ENCODE data around the gene NOTCH1. TPM values are rescaled to one million over a fixed set of nuclear protein-coding genes. Genes with fewer than 3 reads are reported as not detected.

The NOTCH1 gene
- polyA plus RNA-seq, 6 donors from 2014 or later = 0.05 to 8.0 (median 2.4) TPM

DNA sequence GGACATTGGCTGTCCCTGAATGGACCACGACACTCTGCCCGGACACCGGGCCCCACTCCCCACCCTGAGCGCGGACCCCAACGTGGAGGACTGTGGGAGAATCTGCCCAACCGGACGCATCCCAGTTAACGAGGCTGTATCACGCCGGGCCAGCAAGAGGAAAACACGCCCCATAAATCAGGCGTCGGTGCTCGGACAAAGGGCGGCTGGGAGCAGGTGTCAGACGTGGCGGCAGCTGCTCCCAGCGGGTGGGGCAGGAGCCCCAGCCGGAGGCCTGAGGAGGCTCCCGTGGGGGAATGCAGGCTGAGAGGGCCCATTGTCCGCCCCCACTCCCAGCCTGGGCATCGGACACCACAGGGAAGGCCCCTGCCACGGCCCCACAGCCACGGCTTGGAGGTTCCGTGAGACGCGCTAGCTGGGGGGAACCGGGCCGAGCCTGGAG lies 19.2 kb downstream of the NOTCH1 start:
- H3K36me3 Mint-ChIP-seq = no peaks in the 10 kb centered on the region
- no peak overlapping the region for H3K27ac Mint-ChIP-seq
- no peaks in the 10 kb centered on the region for H3K9me3 Mint-ChIP-seq
- ATAC-seq (ENCODE audit: low read depth in 2 of 2) = no peak
- peaks cover 13 to 23% (median 21%) of the 10 kb centered on the region in 3 donors for H3K4me1 Mint-ChIP-seq
- no peak for DNase-seq
- H3K27me3 Mint-ChIP-seq = no peaks in the 10 kb centered on the region
- H3K4me3 Mint-ChIP-seq = no peak overlapping the region

- no peaks in the 10 kb centered on the region for H3K9me3 Mint-ChIP-seq
- H3K4me3 Mint-ChIP-seq = no peak overlapping the region
- ATAC-seq (ENCODE audit: low read depth in 2 of 2) (no peak), DNase-seq (no peak)
- peaks cover 8 to 19% (median 17%) of the 10 kb centered on the region in 3 donors for H3K4me1 Mint-ChIP-seq
- H3K27me3 Mint-ChIP-seq = no peaks in the 10 kb centered on the region
- H3K27ac Mint-ChIP-seq = peak overlapping the region in 1 of 6 donors; percentile 53
- no peaks in the 10 kb centered on the region for H3K36me3 Mint-ChIP-seq
These were observed 19.9 kb downstream of the NOTCH1 start for GRCh38 chr9:136525841-136526499.

- no peak for DNase-seq
- H3K9me3 Mint-ChIP-seq = no peaks in the 10 kb centered on the region
- H3K4me1 Mint-ChIP-seq = peaks cover 8 to 11% (median 11%) of the 10 kb centered on the region in 3 donors
- H3K36me3 Mint-ChIP-seq = no peaks in the 10 kb centered on the region
- ATAC-seq (ENCODE audit: low read depth in 2 of 2) = no peak
- H3K27ac Mint-ChIP-seq = peak overlapping the region in 1 of 6 donors; percentile 15
- no peak overlapping the region for H3K4me3 Mint-ChIP-seq
- H3K27me3 Mint-ChIP-seq = no peaks in the 10 kb centered on the region
These were observed 20.6 kb downstream of the NOTCH1 start for GRCh38 chr9:136525207-136525606.

GRCh38 chr9:136522314-136523237 lies 23.3 kb downstream of the NOTCH1 start:
- Mint-ChIP-seq H3K27me3 (no peaks in the 10 kb centered on the region), H3K27ac (no peak overlapping the region), H3K9me3 (no peaks in the 10 kb centered on the region), H3K36me3 (no peaks in the 10 kb centered on the region), H3K4me1 (peaks cover 0 to 7% (median under 1%) of the 10 kb centered on the region in 3 donors), H3K4me3 (no peak overlapping the region)
- no peak for ATAC-seq (ENCODE audit: low read depth in 2 of 2)
- DNase-seq = no peak

GRCh38 chr9:136521537-136521936 lies 24.3 kb downstream of the NOTCH1 start:
- Mint-ChIP-seq H3K4me3 (no peak overlapping the region), H3K4me1 (peaks cover 0 to 7% (median 0%) of the 10 kb centered on the region in 3 donors), H3K27me3 (no peaks in the 10 kb centered on the region), H3K27ac (no peak overlapping the region), H3K36me3 (no peaks in the 10 kb centered on the region), H3K9me3 (no peaks in the 10 kb centered on the region)
- DNase-seq (no peak), ATAC-seq (ENCODE audit: low read depth in 2 of 2) (no peak)

DNA sequence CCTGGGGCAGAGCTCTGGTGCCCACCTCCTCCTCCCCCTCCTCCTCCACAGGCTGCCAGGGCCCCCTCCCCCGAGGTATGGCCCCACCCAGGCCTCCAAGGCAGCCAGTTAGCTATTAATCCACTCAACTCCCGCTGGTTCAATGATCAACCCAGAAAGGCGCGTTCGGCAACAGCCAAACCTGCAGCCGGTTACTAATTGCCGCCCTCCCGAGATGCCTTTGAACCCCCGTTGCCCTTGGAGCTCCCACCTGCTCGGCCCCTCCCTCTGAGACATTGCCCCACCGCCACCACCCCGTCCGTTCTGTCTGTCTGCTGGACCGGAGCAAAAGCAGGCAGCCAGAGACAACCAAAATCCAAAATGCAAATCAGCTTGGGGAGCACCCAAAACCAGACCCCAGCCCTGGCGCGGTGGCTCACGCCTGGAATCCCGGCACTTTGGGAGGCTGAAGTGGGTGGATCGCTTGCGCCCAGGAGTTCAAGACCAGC lies 25.8 kb downstream of the NOTCH1 start:
- ATAC-seq (ENCODE audit: low read depth in 2 of 2) = no peak

DNA sequence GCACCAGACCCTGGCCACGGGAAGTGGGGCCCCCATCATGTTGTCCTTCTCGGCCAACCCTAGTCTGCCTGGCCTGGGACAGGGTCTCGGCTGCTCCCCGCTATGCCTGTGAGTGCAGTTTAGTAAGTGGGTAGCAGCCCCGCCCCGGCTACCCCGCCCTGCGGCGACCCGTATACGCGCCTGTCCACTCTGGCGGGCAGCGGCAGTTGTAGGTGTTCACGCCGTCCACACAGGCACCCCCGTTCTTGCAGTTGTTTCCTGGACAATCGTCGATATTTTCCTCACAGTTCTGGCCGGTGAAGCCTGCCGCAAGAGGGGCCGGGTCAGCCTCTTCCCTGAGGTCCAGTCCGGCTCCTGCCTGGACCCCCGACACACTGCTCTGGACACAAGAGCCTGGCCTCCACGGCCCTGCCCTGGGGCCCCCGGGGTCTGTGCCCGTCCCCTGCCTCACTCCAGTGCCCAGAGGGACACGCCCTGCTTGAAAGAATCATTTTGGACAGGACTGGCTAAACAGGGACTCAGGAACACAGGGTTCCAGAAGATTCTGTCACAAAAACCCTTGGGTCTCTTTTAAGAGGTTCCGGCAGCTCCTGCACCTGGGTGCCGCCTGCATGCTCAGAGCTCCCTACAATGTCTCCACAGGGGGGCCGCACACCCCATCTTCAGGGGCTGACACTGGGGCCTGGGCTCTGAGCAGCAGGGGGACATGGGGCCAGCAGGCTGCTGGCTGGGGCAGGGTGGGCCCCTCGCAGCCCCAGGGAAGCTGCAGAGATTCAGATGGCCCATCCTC lies 26.4 kb downstream of the NOTCH1 start:
- Mint-ChIP-seq H3K27me3 (no peaks in the 10 kb centered on the region), H3K9me3 (no peaks in the 10 kb centered on the region), H3K36me3 (no peaks in the 10 kb centered on the region), H3K27ac (no peak overlapping the region), H3K4me1 (peaks cover 0 to 7% (median 0%) of the 10 kb centered on the region in 3 donors), H3K4me3 (no peak overlapping the region)
- DNase-seq (no peak), ATAC-seq (ENCODE audit: low read depth in 2 of 2) (no peak)

More for the DNA sequence above, 25.8 kb downstream of the NOTCH1 start:
- H3K4me3 Mint-ChIP-seq = no peak overlapping the region
- H3K4me1 Mint-ChIP-seq = peaks cover 0 to 7% (median 0%) of the 10 kb centered on the region in 3 donors
- H3K27me3 Mint-ChIP-seq = no peaks in the 10 kb centered on the region
- no peak overlapping the region for H3K27ac Mint-ChIP-seq
- DNase-seq = no peak
- H3K36me3 Mint-ChIP-seq = no peaks in the 10 kb centered on the region
- no peaks in the 10 kb centered on the region for H3K9me3 Mint-ChIP-seq

GRCh38 chr9:136518623-136519022 lies 27.2 kb downstream of the NOTCH1 start:
- Mint-ChIP-seq H3K27ac (no peak overlapping the region), H3K36me3 (no peaks in the 10 kb centered on the region)

DNA sequence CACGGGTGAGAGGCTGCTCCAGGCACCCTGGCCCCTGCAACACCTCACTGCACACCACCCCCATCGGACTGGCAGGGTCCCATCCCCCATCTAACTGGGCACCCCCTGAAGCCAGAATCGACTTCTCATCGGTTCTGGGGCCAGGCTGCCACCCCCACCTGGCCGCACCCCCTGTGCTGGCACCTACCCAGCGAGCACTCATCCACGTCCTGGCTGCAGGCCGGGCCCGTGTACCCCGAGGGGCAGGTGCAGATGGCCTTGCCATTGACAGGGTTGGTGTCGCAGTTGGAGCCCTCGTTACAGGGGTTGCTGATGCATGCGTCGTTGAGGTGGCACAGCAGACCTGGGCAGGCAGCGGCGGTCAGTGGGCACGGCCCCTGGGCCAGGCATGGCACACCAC lies 27.9 kb downstream of the NOTCH1 start:
- DNase-seq (no peak), ATAC-seq (ENCODE audit: low read depth in 2 of 2) (no peak)
- Mint-ChIP-seq H3K27ac (no peak overlapping the region), H3K27me3 (no peaks in the 10 kb centered on the region), H3K4me1 (peaks cover 0 to 7% (median 0%) of the 10 kb centered on the region in 3 donors), H3K36me3 (no peaks in the 10 kb centered on the region), H3K9me3 (no peaks in the 10 kb centered on the region), H3K4me3 (no peak overlapping the region)

More at GRCh38 chr9:136518623-136519022, 27.2 kb downstream of the NOTCH1 start:
- Mint-ChIP-seq H3K4me3 (no peak overlapping the region), H3K27me3 (no peaks in the 10 kb centered on the region), H3K4me1 (peaks cover 0 to 7% (median 0%) of the 10 kb centered on the region in 3 donors), H3K9me3 (no peaks in the 10 kb centered on the region)
- ATAC-seq (ENCODE audit: low read depth in 2 of 2) (no peak), DNase-seq (no peak)

- H3K27ac Mint-ChIP-seq = no peak overlapping the region
- H3K36me3 Mint-ChIP-seq = no peaks in the 10 kb centered on the region
- H3K4me3 Mint-ChIP-seq = no peak overlapping the region
- DNase-seq (no peak), ATAC-seq (ENCODE audit: low read depth in 2 of 2) (no peak)
- H3K27me3 Mint-ChIP-seq = no peaks in the 10 kb centered on the region
- peaks cover 0 to 7% (median 0%) of the 10 kb centered on the region in 3 donors for H3K4me1 Mint-ChIP-seq
- H3K9me3 Mint-ChIP-seq = no peaks in the 10 kb centered on the region
These were observed 28.7 kb downstream of the NOTCH1 start for GRCh38 chr9:136517012-136517743.

- DNase-seq (no peak), ATAC-seq (ENCODE audit: low read depth in 2 of 2) (no peak)
- Mint-ChIP-seq H3K27ac (no peak overlapping the region), H3K9me3 (no peaks in the 10 kb centered on the region), H3K4me1 (peaks cover 0 to 3% (median 0%) of the 10 kb centered on the region in 3 donors), H3K4me3 (no peak overlapping the region), H3K27me3 (no peaks in the 10 kb centered on the region), H3K36me3 (no peaks in the 10 kb centered on the region)
These were observed 29.6 kb downstream of the NOTCH1 start for GRCh38 chr9:136516191-136516654.

DNA sequence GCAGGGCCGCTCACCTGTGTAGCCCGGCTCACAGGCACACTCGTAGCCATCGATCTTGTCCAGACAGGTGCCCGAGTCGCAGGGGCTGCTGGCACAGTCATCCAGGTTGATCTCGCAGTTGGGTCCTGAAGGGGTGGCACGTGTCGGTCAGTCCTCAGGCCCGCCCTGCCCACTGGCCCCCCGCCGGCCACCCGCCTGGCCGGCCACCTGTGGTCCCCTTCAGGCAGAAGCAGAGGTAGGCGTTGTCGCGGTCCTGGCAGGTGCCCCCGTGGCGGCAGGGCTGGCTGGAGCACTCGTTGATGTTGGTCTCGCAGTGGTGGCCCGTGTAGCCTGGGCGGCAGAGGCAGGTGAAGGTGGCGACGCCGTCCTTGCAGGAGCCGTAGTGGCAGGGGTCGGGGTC lies 30.6 kb downstream of the NOTCH1 start:
- Mint-ChIP-seq H3K27me3 (no peaks in the 10 kb centered on the region), H3K4me3 (no peak overlapping the region), H3K9me3 (no peaks in the 10 kb centered on the region), H3K27ac (peak overlapping the region in 1 of 6 donors; percentile 75), H3K4me1 (peaks cover 0 to 3% (median 0%) of the 10 kb centered on the region in 3 donors), H3K36me3 (no peaks in the 10 kb centered on the region)
- DNase-seq (no peak), ATAC-seq (ENCODE audit: low read depth in 2 of 2) (no peak)

Data from naive B cell (primary cell).